ENCODE results near the gene TRIM37.
"Not testable (repeated sequence)": the region's sequence is repeated elsewhere in the genome, so short reads cannot be mapped to it uniquely, and the experiment has no call there.

The TRIM37 gene

GRCh38 chr17:59111539-59111938, 4.9 kb upstream of the TRIM37 start:
- no peak for DNase-seq

GRCh38 chr17:59110973-59111372, 4.3 kb upstream of the TRIM37 start:
- no peak for DNase-seq

- no peak for DNase-seq
Measured at GRCh38 chr17:59108400-59109102, 1.9 kb upstream of the TRIM37 start.

GRCh38 chr17:59107306-59107670, 608 bp upstream of the TRIM37 start:
- no peak for DNase-seq

- DNase-seq = peak; percentile 76
Measured at GRCh38 chr17:59105852-59106462, 723 bp downstream of the TRIM37 start.

GRCh38 chr17:59101178-59101577, 5.5 kb downstream of the TRIM37 start:
- DNase-seq = no peak

- DNase-seq = no peak
Measured at GRCh38 chr17:59097876-59098275, 8.8 kb downstream of the TRIM37 start.

- no peak for DNase-seq
Measured at GRCh38 chr17:59094861-59095530, 11.7 kb downstream of the TRIM37 start.

GRCh38 chr17:59093702-59094231, 12.9 kb downstream of the TRIM37 start:
- DNase-seq = no peak

GRCh38 chr17:59093145-59093701, 13.5 kb downstream of the TRIM37 start:
- DNase-seq = no peak

- not testable (repeated sequence) for DNase-seq
Measured at GRCh38 chr17:59090593-59090992, 16.1 kb downstream of the TRIM37 start.

GRCh38 chr17:59084154-59084553, 22.5 kb downstream of the TRIM37 start:
- DNase-seq = no peak

GRCh38 chr17:59074494-59074893, 32.2 kb downstream of the TRIM37 start:
- no peak for DNase-seq

GRCh38 chr17:59073972-59074371, 32.7 kb downstream of the TRIM37 start:
- no peak for DNase-seq

- DNase-seq = no peak
Measured at GRCh38 chr17:59069856-59070255, 36.8 kb downstream of the TRIM37 start.

- no peak for DNase-seq
Measured at GRCh38 chr17:59067756-59068155, 38.9 kb downstream of the TRIM37 start.

GRCh38 chr17:59067340-59067739, 39.3 kb downstream of the TRIM37 start:
- DNase-seq = no peak

GRCh38 chr17:59062509-59062908, 44.2 kb downstream of the TRIM37 start:
- DNase-seq = no peak

GRCh38 chr17:59056857-59057256, 49.8 kb downstream of the TRIM37 start:
- DNase-seq = no peak

- no peak for DNase-seq
Measured at GRCh38 chr17:59049798-59050197, 56.9 kb downstream of the TRIM37 start.

- no peak for DNase-seq
Measured at GRCh38 chr17:59047616-59048015, 59.1 kb downstream of the TRIM37 start.

GRCh38 chr17:59046192-59046591, 60.5 kb downstream of the TRIM37 start:
- no peak for DNase-seq

GRCh38 chr17:59038734-59039133, 67.9 kb downstream of the TRIM37 start:
- no peak for DNase-seq

GRCh38 chr17:59037960-59038359, 68.7 kb downstream of the TRIM37 start:
- DNase-seq = no peak
